ENCODE data around the gene TLR1.

- no peak for TF ChIP-seq CTCF (IDR thresholded peaks at IDR 0.05)
- no peak for TF ChIP-seq POLR2A (IDR thresholded peaks at IDR 0.05)
- TF ChIP-seq EP300 (IDR thresholded peaks at IDR 0.05) = no peak
Observed at GRCh38 chr4:38831653-38832052, 27.1 kb upstream of the TLR1 start.

Measured in tibial nerve (tissue), 4 donors.